HS-27A (cell line): Measurements from ENCODE around the gene ZNF513.
A peak's percentile ranks its signal among the peaks of the same experiment; 100 is the strongest.

Source experiments
- DNase-seq: peaks from one replicate; pipeline ENCODE4 v3.0.0-alpha.2; 2012; ENCODE audit warnings: low read depth, missing footprints

ZNF513 gene

DNA sequence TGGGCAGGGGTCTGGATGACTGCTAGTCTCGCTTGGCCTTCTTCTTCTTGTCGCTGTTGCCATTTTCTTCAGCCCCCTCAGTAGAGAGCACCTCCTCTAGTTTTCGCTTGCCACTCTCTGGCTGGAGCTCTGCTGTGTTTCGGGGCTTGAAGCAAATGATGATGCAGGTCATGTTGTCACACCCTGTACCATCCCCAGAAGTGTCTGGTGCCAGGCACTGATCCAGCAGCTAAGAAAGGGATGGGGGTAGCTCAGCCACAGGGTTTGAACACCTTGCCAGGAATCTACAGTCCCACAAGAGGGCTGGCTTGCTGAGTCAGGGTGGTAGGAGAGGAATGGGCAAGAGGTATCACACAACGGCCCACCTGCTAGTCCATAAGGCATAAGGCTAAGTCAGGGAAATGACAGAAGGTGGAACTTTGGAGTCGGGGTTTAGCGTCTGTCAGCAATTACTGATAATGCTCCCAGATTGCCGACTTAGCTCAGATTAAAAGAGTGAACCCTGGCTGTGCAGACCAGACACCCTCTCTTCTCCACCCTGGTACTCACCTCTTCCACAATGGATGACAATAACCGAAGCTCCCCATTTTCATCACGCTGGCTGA is 1.1 kb upstream of the ZNF513 start:
- no peak for DNase-seq

DNA sequence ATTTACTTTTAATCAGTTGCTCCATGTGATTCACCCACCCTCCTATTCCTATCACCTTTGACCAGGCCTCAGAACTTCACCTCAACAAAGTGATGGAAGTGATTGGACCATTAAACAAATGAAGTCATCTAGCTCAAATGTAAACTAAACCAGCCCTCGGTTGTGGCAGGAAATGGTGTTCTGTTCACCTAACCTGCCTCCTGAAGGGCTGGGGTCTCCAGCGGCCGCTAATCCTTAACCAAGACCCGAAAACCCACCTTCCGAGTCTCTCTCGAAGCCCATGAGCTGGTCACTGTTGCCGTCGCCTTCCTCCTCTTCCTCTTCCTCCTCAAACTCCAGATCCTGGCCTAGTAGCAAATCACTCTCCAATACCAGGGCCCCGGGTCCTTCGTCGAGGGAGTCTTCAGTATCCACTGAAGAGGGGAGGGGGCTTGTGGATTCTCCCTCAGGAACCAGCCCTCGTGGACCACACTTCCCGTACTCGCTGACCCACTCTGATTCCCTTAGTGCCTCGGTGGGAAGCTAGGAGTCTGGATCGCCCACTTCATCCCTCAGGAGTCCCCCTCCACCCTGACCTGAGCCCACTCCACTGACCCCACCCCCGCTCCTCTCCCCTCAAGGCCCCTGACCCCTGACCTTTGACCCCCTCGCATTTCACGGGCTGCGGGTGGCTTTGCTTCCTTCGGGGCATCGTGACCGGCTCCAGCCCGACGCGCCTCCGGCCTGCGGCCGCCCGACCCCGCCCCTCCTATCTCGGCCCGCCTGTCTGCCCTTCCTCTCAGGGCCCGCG is 503 bp downstream of the ZNF513 start:
- no peak for DNase-seq

DNA sequence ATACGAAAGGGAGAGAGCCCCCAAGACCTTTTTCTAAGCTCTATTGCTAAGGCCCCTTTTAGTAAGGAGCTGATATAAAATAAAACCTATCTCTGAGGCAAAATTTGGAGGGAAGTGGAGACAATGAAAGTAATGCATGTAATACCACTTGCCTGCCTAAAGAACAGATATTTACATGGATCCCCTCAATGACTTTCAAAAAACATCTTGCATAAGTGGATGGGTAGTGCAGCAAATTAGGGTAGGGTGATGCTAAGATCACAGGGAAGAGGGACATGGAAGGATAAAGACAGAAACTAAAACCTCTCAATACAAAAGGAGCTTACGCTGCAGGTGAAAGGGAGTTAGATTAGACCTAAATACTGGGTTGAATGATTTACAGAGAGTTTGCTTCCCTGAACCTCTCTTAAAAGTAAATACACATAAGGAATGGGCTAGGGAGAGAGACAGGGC is 1.1 kb downstream of the ZNF513 start:
- no peak for DNase-seq

DNA sequence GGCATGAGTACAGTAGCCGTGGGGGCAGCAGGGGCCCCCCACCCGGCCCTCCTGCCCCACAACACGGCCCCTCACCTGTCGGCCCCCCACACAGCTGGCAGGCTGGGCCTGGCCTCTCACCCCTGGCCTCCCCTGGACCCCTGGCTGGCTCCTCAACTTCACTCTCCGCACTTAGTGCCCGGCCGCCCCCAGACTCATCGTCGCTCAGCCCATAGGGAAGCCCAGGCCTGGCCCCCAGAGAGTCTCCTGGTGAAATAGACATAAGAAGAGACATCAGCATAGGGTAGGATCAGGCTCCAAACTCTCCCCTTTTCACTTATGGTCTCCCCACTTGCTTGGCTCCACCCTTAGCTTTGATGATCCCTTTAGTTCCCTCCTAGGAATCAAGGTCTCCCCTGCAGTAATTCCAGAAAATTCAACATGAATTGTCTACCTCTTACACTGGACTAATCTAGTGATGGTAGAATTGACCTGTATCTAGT is 1.7 kb downstream of the ZNF513 start:
- DNase-seq: no peak

DNA sequence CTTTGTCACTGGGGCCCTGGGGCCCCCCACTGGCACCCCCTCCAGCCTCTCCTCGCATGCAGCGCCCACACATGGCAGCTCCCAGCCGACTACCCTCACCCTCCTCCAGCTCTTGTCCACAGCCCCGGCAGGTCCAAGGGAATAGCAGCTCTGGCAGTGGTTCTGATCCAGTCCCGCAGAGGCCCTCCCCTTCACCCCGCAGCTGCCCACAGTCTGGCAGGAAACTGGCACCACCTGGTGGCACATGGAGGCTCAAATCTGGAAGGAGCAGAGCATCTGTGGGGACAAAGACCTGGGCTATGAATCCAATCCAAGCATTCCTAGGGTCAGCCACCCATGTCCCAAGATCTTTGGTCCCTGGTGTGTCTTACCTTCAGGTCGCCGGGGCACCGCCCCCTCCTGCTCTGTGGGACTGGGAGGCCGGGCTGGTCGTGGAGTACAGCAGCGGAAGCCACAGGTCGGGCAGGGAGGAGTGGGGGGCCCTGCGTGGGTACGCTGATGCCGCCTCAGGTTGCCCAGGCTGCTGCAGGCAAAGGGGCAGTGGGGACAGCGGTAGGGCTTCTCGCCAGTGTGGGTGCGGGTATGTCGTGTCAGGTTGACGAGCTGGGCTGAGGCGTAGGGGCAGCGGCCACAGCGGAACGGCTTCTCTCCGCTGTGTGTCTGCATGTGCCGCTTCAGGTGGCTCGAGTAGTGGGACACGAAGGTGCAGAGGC is 2.3 kb downstream of the ZNF513 start:
- no peak for DNase-seq

DNA sequence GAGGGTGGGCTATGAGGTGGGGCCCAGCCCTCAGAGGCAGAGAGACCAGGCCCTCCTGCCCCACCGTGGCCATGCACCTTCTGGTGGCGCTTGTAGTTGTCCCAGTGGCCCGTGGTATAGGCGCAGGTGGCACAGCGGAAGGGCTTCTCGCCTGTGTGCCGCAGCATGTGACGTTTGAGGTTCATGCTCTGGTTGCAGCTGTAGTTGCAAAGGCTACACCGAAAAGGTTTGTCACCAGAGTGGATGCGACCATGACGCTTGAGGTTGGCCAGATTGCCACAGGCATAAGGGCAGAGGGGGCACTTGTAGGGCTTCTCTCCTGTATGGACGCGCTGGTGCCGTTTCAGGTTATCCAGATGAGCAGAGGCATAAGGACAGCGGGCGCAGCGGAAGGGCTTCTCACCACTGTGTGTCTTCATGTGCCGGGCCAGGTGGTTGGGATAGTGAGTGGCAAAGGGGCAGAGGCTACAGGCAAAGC is 2.9 kb downstream of the ZNF513 start:
- DNase-seq: no peak

DNA sequence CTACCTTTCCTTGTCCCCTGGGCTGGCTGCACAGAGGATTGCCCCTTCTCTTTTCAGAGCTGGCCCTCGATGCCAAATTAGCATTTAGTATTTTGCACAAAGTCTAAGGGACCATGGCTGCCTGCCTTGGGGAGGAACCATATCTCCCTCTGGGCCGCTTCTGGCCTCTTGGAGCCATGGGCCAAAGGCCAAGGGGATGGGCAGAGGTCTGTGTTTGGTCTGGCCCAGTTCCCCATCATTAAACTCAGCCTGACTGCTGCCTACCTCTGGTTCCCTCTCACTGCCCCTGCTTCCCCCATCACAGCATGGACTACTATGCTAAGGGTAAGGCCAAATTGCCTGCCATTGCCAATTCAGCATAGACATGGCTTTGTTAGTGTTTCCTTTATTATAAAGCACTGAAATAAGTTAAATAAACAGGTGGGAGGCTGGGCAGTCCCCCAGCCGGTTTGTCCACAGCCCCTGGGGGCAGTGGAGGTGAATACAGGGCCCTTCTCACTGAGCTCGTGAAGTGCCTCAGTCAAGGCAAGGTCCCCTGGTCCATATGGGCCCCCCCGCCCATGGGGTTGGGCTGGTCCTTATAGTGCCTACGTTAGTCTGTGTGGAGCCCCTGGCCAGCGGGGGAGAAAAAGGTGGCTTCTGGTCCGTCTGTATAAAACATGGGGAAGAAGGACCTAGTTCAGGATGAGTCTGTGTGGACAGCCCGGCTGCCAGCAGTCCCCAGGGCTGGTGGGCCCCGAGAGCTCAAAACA is 3.5 kb downstream of the ZNF513 start:
- no peak for DNase-seq

DNA sequence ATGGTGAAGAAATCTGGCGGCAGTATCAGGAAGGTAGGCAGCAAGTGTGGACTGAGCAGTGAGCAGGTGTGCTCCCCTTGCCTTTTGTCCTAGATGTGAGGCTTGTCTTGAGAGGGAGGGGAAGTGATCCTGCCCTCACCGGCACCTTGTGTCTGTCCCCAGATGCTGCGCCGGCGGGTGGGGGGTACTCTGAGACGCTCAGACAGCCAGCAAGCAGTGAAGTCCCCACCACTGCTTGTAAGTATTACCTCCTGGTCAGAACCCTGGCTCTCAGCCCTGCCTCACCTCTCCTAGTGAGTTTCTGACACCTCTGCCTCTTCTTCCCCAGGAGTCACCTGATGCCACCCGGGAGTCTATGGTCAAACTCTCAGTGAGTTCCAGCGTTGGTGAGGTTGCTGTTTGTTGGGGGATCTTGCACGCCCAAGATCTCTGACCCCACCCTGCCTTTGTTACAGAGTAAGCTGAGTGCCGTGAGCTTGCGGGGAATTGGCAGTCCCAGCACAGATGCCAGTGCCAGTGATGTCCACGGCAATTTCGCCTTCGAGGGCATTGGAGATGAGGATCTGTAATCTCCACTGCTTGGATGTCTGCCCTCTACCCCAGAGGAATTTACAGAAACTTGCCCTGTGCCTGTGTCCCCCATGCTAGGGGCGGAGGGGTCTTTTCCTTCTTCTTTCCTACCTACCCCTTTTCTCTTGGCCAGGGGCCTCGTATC is 4.2 kb downstream of the ZNF513 start:
- DNase-seq: no peak

DNA sequence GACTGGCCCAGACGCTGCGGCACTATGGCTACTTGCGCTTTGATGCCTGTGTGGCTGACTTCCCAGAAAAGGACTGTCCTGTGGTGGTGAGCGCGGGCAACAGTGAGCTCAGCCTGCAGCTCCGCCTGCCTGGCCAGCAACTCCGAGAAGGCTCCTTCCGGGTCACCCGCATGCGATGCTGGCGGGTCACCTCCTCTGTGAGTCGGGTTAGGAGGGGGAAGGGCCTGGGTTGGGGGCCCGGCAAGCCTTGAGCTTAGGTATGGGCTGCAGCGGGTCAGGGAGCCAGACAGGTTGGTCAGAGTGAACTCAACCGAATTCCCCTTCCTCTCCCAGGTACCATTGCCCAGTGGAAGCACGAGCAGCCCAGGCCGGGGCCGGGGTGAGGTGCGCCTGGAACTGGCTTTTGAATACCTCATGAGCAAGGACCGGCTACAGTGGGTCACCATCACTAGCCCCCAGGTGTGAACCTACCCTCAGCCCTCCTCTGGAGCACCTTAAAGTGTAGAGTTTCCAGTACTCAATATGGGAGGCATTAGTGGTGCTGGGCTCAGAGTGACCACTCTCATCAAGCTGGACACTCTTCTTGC is 4.9 kb downstream of the ZNF513 start:
- DNase-seq: no peak

DNA sequence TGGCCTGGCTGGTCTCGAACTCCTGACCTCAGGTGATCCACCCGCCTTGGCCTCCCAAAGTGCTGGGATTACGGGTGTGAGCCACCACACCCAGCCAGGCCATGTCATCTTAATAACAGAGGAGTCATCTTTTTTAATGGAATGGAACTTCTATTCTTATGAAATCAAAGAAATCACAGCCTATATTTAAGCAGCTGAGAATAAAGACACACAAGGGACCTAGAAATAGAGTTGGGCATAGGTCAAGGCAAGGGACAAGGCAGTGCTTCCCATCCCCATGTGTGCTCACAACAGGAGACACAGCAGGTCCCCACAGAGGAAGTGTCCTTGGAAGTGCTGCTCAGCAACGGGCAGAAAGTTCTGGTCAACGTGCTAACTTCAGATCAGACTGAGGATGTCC is 7.0 kb downstream of the ZNF513 start:
- no peak for DNase-seq

DNA sequence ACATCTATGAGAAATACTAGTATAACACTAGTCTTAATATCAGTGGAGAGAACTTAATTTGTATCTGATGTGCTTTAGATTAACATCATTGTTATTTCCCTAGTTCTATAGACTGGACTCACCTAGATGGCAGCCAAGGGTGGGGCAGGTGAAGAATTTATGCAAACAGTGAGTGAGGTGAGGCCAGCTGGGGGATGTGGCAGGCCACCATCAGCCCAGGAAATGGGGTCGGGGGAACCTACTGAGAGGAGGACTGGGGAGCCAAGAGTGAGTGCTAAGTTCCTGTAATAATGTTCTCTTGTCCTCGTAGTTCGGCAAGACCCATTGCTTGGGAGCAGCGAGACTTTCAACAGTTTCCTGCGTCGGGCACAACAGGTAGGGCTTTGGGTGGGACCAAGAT is 7.6 kb downstream of the ZNF513 start:
- no peak for DNase-seq

DNA sequence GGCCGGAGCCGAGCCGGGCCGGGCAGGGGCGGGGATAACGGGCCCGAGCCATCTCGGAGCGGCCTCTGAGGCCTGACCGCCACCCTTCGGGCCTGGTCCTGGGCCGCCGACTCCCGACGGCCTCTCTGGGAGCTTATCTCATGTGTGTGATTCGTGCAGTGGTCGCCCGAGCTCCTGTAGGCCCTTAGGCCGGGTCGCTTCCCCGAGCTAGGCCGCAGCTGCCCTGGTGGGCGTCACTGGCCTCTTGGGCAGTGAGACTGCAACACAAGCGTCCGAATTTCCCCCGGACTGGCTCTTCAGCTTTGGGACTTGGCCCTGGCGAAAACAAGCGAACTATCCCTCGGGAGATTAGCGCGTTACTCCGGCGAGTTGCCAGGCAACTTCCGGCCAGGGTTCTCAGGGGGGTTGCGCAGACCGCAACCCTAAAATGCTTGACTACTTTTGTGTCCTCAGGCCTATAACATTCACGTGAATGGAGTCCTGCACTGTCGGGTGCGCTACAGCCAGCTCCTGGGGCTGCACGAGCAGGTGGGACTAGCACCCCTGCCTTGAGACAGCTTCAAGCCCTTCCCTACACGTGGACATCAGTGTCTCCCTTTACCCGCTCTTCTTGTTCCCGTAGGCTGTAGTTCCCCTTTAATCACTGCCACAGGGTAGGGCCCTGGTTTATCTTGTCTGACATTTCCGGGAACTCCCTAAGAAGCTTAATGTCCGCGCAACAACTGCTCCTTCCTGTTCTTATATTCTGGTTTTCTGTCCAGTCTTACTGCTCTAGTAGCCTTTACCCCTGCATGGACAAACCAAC is 9.5 kb downstream of the ZNF513 start:
- no peak for DNase-seq

DNA sequence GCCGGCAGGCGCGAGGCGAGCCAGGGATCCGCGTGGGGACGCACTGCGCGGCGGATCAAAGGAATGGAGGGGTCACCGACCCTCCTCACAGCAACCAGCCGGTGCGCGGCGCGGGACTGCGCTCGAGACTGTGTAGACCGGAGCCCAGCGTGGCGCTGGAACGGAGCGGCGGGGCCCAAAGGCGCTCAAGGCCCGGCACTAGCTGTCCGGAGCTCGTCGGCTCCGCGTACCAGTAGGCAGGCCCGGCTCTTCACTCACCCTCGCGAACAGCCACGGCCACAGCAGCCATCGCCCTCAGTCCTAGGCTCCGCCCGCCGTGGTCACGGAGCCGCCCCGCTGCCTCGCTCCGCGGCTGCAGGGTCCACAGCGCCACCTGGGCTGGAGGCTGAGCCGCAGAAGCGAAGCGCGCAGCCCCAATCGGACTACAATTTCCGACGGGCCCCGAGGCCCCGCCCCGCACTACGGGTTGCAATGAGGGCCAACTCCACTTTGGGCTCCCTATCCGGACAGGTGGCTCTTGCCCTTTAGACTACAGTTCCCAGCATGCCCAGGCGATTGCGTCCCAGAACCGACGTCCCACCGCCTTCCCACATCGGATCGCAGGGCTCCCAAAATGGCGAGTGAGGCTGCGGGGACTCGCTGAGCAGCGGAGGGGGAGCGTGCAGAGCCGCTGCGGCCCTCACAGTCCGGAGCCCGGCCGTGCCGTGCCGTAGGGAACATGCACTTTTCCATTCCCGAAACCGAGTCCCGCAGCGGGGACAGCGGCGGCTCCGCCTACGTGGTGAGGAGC is 10.3 kb downstream of the ZNF513 start, which contains the start of the genes EIF2B4 and SNX17:
TSS of gene EIF2B4 (minus strand) at position 313 of the 790 bp plus-strand sequence. CDS start at position 289, 24 bp downstream.
TSS of gene SNX17 (plus strand) at position 591 of the 790 bp plus-strand sequence. CDS start at position 719, 128 bp downstream.
- DNase-seq: peak; percentile 94

DNA sequence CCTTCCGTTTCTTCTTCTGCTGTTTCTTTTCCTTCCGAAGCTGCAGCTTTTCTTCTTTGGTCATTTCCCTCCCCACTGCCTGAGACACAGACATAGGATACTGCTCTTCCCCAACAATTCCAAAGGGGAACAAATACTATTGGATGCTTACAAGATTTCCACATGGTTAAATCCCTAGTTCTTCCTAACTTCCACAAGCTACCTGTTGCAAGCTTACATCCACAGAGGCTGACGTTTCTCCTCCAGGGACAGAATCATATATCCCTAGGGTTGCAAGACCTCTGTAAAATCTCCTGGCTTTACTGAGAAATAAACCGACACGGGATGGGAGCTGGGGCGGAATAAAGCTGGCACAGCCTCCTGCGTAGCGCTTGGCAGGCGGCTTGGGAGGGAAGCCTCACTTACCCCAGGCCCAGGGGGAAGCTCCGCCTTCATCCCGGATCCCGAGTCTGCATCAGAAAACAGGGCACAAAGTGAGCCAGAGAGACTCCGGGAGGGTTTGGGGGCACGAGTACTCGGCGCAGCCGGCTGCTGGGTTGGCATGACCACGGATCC is 11.0 kb downstream of the ZNF513 start:
- DNase-seq: no peak

DNA sequence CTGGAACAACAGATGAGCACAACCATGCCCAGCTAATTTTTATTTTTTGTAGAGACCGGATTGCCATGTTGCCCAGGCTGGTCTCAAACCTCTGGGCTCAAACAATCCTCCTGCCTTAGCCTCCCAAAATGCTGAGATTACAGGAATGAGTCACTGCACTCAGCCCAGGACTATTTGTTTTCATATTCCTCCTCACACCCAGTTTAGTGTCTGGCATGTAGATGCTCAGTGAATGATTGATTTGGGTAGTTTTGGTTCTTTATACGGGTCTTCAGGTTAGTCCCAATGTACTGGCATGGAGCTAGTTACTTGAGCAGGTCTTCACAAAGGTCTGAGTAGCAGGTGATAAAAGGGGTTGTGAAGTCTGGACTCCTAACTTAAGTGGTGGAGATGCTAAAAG is 16.6 kb downstream of the ZNF513 start:
- DNase-seq: no peak

DNA sequence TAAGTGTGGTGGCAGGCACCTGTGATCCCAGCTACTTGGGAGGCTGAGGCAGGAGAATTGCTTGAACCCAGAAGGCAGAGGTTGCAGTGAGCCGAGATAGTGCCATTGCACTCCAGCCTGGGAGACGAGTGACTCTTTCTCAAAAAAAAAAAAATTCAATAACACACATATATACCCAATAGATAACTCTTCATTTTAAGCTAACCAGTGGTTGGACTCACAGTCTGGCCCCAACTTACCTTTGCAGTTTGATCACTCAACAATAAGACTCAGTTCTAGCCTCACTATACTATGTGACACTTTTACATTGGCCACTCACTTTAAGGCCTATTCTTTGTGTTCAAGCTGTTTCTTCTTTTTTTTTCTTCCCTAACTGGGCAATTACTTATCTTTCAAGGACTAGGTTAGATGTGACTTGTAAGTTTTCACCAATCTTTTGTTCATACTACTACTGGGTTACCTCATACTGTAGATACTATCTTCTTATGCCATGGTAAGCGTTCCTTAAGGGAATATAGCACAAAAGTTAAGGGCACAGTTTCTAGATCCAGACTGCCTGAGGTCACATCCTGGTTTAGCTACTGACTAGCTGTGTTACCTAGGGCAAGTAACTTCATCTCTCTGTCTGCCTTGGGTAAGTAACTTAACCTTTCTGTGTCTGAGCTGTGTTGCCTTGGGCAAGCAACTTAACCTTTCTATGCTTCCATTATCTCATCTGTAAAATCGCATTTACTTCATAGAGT is 17.7 kb downstream of the ZNF513 start:
- DNase-seq: no peak

DNA sequence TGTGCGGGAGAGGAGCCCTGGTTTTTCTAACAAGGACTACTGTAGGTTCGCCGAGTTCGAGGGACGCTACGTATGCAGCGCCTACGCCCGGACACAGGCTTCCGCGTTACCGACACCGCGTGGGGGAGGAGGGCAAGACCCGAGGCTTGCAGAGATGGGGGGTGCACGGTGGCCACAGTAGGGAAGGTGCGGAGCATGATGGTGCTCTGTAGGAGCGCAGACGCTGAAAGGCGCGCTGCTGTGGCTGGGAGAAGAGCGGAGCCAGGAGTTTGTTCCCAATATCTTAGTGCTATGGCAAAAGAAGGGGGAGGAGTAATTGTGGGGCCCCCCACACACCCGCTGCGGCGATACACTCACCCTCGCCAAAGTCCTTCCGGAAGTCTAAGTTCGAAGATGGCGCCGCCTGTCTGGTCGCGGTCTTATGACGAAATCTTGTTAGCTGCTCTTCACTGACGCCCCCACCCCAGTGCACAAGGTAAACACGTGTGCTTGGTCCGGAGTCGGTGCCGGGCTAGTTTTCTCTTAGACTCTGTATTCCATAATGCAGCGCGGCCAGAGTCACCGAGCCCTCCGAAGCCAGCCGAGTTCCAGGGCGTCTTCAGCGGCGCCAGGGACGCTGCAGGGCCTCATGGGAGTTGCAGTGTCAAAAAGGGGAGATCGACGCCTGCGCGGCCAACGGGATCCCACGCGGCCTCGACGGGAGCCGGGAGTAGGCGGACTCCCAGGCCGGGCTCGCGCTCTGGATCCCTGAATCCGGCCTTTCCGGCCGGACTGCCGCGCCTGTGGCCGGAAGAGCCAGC is 24.0 kb downstream of the ZNF513 start, which contains the start of gene GTF3C2:
TSS of gene GTF3C2 (minus strand) at position 383 of the 800 bp plus-strand sequence. CDS start 13,210 bp downstream, outside the sequence.
- peak; percentile 96 for DNase-seq
